ENCODE data around the gene HMGCL.

Gene HMGCL

DNA sequence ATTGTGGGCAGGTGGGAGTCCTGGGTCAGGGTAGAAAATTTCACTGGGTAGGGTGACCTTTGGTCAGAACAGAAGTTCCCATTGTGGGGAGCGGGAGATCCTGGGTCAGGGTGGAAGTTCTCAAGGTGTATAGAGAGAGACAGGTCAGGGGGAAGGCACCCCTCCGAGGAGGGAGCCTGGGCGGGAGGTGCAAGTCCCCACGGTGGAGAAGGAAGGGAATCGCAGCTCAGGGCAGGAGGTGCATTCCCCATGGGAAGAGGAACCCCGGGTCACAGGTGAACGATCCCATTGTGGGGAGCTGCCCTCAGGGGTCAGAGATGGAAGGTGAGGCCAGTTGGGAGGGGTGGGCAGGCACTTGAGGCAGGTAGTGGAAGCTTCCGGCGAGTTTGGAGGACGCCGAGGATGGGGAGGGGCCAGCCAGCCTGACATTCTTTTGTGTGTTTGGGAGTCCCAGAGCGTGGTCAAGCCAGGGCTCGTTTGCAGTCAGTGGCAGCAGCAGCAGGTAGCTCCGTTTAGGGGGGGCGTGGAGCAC, 33.6 kb downstream of the HMGCL start (continued):
- TF ChIP-seq ZNF16 (tag by site-specific recombination; IDR thresholded peaks at IDR 0.05; ENCODE audit: low read depth), result no peak
- TF ChIP-seq, protein P1, sequence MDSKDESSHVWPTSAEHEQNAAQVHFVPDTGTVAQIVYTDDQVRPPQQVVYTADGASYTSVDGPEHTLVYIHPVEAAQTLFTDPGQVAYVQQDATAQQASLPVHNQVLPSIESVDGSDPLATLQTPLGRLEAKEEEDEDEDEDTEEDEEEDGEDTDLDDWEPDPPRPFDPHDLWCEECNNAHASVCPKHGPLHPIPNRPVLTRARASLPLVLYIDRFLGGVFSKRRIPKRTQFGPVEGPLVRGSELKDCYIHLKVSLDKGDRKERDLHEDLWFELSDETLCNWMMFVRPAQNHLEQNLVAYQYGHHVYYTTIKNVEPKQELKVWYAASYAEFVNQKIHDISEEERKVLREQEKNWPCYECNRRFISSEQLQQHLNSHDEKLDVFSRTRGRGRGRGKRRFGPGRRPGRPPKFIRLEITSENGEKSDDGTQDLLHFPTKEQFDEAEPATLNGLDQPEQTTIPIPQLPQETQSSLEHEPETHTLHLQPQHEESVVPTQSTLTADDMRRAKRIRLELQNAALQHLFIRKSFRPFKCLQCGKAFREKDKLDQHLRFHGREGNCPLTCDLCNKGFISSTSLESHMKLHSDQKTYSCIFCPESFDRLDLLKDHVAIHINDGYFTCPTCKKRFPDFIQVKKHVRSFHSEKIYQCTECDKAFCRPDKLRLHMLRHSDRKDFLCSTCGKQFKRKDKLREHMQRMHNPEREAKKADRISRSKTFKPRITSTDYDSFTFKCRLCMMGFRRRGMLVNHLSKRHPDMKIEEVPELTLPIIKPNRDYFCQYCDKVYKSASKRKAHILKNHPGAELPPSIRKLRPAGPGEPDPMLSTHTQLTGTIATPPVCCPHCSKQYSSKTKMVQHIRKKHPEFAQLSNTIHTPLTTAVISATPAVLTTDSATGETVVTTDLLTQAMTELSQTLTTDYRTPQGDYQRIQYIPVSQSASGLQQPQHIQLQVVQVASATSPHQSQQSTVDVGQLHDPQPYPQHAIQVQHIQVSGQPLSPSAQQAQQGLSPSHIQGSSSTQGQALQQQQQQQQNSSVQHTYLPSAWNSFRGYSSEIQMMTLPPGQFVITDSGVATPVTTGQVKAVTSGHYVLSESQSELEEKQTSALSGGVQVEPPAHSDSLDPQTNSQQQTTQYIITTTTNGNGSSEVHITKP (tag by site-specific recombination; IDR thresholded peaks at IDR 0.05), result peak; percentile 91
- peak; percentile 49; the same call in 1 of the 2 replicates for TF ChIP-seq ZNF335 (tag by site-specific recombination; conservative IDR thresholded peaks at IDR 0.05)
- TF ChIP-seq ZNF837 (tag by site-specific recombination; IDR thresholded peaks at IDR 0.05), result no peak
- TF ChIP-seq ZNF433 (tag by site-specific recombination; IDR thresholded peaks at IDR 0.05; ENCODE audit: low read depth), result no peak
- TF ChIP-seq SP2 (tag by site-specific recombination; IDR thresholded peaks at IDR 0.05), result peak; percentile 64
- TF ChIP-seq ZNF560 (tag by site-specific recombination; IDR thresholded peaks at IDR 0.05; ENCODE audit: borderline replicate concordance), result no peak
- TF ChIP-seq ZNF501 (tag by site-specific recombination; IDR thresholded peaks at IDR 0.05), result 0 out of 2 replicates have a peak, but pooled peaks have one; percentile 49
- no peak for TF ChIP-seq ZNF549 (tag by site-specific recombination; IDR thresholded peaks at IDR 0.05)
- no peak for TF ChIP-seq YY1 (tag by site-specific recombination; IDR thresholded peaks at IDR 0.05)
- TF ChIP-seq, protein P2, sequence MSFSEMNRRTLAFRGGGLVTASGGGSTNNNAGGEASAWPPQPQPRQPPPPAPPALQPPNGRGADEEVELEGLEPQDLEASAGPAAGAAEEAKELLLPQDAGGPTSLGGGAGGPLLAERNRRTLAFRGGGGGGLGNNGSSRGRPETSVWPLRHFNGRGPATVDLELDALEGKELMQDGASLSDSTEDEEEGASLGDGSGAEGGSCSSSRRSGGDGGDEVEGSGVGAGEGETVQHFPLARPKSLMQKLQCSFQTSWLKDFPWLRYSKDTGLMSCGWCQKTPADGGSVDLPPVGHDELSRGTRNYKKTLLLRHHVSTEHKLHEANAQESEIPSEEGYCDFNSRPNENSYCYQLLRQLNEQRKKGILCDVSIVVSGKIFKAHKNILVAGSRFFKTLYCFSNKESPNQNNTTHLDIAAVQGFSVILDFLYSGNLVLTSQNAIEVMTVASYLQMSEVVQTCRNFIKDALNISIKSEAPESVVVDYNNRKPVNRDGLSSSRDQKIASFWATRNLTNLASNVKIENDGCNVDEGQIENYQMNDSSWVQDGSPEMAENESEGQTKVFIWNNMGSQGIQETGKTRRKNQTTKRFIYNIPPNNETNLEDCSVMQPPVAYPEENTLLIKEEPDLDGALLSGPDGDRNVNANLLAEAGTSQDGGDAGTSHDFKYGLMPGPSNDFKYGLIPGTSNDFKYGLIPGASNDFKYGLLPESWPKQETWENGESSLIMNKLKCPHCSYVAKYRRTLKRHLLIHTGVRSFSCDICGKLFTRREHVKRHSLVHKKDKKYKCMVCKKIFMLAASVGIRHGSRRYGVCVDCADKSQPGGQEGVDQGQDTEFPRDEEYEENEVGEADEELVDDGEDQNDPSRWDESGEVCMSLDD (tag by site-specific recombination; IDR thresholded peaks at IDR 0.05), result peak; percentile 88
- TF ChIP-seq HOXD13 (CRISPR knock-in tag; IDR thresholded peaks at IDR 0.05; ENCODE audit: borderline replicate concordance), result no peak
- TF ChIP-seq MYNN (tag by site-specific recombination; IDR thresholded peaks at IDR 0.05; ENCODE audit: borderline replicate concordance), result no peak
- TF ChIP-seq, protein P3, sequence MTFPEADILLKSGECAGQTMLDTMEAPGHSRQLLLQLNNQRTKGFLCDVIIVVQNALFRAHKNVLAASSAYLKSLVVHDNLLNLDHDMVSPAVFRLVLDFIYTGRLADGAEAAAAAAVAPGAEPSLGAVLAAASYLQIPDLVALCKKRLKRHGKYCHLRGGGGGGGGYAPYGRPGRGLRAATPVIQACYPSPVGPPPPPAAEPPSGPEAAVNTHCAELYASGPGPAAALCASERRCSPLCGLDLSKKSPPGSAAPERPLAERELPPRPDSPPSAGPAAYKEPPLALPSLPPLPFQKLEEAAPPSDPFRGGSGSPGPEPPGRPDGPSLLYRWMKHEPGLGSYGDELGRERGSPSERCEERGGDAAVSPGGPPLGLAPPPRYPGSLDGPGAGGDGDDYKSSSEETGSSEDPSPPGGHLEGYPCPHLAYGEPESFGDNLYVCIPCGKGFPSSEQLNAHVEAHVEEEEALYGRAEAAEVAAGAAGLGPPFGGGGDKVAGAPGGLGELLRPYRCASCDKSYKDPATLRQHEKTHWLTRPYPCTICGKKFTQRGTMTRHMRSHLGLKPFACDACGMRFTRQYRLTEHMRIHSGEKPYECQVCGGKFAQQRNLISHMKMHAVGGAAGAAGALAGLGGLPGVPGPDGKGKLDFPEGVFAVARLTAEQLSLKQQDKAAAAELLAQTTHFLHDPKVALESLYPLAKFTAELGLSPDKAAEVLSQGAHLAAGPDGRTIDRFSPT (tag by site-specific recombination; IDR thresholded peaks at IDR 0.05), result 0 out of 2 replicates have a peak, but pooled peaks have one; percentile 14
- no peak for TF ChIP-seq ZNF660 (tag by site-specific recombination; IDR thresholded peaks at IDR 0.05)
- TF ChIP-seq SP7 (tag by site-specific recombination; IDR thresholded peaks at IDR 0.05), result 0 out of 2 replicates have a peak, but pooled peaks have one; percentile 10
- peak; percentile 68 for TF ChIP-seq ZNF341 (tag by site-specific recombination; IDR thresholded peaks at IDR 0.05; ENCODE audit: low read depth)
- no peak for TF ChIP-seq ZNF23 (tag by site-specific recombination; IDR thresholded peaks at IDR 0.05; ENCODE audit: borderline replicate concordance)
- TF ChIP-seq ZNF416 (tag by site-specific recombination; IDR thresholded peaks at IDR 0.05), result no peak
- TF ChIP-seq OVOL3 (tag by site-specific recombination; IDR thresholded peaks at IDR 0.05), result no peak
- no peak for TF ChIP-seq ZNF239 (tag by site-specific recombination; IDR thresholded peaks at IDR 0.05)
- no peak for TF ChIP-seq ZNF423 (tag by site-specific recombination; IDR thresholded peaks at IDR 0.05)
- peak; percentile 35 for TF ChIP-seq ZBTB48 (tag by site-specific recombination; IDR thresholded peaks at IDR 0.05)
- no peak for TF ChIP-seq ZNF112 (tag by site-specific recombination; IDR thresholded peaks at IDR 0.05)
- no peak for TF ChIP-seq ZNF777 (tag by site-specific recombination; IDR thresholded peaks at IDR 0.05; ENCODE audit: borderline replicate concordance)
- TF ChIP-seq ZNF266 (tag by site-specific recombination; IDR thresholded peaks at IDR 0.05; ENCODE audit: low read depth), result no peak
- 0 out of 2 replicates have a peak, but pooled peaks have one; percentile 28 for TF ChIP-seq SP3 (tag by site-specific recombination; IDR thresholded peaks at IDR 0.05)
- 0 out of 2 replicates have a peak, but pooled peaks have one; percentile 24 for TF ChIP-seq GLIS1 (tag by site-specific recombination; IDR thresholded peaks at IDR 0.05)
- TF ChIP-seq, protein P4, sequence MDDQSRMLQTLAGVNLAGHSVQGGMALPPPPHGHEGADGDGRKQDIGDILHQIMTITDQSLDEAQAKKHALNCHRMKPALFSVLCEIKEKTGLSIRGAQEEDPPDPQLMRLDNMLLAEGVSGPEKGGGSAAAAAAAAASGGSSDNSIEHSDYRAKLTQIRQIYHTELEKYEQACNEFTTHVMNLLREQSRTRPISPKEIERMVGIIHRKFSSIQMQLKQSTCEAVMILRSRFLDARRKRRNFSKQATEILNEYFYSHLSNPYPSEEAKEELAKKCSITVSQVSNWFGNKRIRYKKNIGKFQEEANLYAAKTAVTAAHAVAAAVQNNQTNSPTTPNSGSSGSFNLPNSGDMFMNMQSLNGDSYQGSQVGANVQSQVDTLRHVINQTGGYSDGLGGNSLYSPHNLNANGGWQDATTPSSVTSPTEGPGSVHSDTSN (CRISPR knock-in tag; IDR thresholded peaks at IDR 0.05), result no peak

Measured in HEK293 (cell line).